ENCODE results near the gene OR2S2. TPM values are rescaled to one million over a fixed set of nuclear protein-coding genes. Genes with fewer than 3 reads are reported as not detected.

The OR2S2 gene
- total RNA-seq, 1 experiment from 2014 or later = not detected

DNA sequence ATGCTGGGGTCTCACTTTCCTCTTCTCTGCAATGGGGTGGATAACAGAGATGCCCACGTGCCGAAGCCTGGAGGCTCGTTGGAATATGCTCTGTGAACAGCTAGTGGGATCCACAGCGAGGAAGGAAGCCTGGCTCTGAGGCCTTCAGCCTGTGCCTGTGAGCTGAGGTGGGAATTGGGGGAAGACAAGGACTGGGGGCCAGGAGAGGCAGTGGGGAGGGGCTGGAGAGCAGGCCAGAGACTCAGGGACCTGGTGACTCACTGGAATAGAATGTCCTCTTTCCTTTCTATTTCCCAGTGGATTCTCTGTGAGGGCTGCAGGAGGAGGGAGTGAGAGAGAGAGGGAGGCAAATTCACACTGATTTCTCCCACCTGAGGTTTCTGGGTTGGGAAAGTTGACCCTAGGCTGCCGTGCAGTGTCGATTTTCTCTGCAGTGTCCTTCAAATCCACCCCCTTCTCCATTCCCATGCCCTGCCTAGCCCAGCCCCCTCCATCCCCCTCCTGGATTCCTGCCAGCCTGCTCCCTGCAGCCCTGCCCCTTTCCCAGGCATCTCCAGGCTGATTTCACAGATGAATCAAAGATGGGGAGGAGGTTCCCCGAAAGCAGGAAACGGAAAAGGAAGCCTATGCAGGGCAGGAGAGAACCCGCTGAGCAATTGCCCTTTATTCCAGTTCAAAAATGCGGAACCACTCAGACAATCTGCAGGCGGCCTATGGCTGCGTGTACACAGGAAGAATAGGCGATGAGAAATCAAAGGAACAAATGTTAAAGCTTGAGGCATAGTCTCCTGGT, 50.0 kb downstream of the OR2S2 start:
- peak; percentile 52 for ATAC-seq
- Histone ChIP-seq H3K4me1 (ENCODE audit: control insufficient read depth, insufficient read depth, low read length) (peaks cover 70% of the 10 kb centered on the region), H3K9me3 (ENCODE audit: control insufficient read depth, insufficient read depth, low read depth, low read length) (no peaks in the 10 kb centered on the region), H3K27me3 (ENCODE audit: control insufficient read depth, insufficient read depth, low read length) (no peaks in the 10 kb centered on the region), H3K27ac (ENCODE audit: low read length) (peak overlapping the region; percentile 78), H3K36me3 (ENCODE audit: control insufficient read depth, insufficient read depth, low read length) (no peaks in the 10 kb centered on the region), H3K4me3 (ENCODE audit: low read depth in 2 of 2, low read length in 2 of 2) (no peak overlapping the region; a peak in 1 of 4 replicates)
- ChIA-PET CTCF (interaction anchor here (0.7 kb wide), 1 partner anchor 26 kb away, joined by 3 read pairs; no protein-coding TSS in a partner anchor), POLR2A (no interaction called here)
- intact Hi-C loops (cut with micrococcal nuclease; ENCODE audit: unreplicated experiment) = no loop called here
- TF ChIP-seq TCF7L2 (IDR thresholded peaks at IDR 0.05; ENCODE audit: low read depth, low read length) = no peak
- TF ChIP-seq, protein P1, sequence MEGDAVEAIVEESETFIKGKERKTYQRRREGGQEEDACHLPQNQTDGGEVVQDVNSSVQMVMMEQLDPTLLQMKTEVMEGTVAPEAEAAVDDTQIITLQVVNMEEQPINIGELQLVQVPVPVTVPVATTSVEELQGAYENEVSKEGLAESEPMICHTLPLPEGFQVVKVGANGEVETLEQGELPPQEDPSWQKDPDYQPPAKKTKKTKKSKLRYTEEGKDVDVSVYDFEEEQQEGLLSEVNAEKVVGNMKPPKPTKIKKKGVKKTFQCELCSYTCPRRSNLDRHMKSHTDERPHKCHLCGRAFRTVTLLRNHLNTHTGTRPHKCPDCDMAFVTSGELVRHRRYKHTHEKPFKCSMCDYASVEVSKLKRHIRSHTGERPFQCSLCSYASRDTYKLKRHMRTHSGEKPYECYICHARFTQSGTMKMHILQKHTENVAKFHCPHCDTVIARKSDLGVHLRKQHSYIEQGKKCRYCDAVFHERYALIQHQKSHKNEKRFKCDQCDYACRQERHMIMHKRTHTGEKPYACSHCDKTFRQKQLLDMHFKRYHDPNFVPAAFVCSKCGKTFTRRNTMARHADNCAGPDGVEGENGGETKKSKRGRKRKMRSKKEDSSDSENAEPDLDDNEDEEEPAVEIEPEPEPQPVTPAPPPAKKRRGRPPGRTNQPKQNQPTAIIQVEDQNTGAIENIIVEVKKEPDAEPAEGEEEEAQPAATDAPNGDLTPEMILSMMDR (IDR thresholded peaks at IDR 0.05) = no peak
- TF ChIP-seq, protein P2, sequence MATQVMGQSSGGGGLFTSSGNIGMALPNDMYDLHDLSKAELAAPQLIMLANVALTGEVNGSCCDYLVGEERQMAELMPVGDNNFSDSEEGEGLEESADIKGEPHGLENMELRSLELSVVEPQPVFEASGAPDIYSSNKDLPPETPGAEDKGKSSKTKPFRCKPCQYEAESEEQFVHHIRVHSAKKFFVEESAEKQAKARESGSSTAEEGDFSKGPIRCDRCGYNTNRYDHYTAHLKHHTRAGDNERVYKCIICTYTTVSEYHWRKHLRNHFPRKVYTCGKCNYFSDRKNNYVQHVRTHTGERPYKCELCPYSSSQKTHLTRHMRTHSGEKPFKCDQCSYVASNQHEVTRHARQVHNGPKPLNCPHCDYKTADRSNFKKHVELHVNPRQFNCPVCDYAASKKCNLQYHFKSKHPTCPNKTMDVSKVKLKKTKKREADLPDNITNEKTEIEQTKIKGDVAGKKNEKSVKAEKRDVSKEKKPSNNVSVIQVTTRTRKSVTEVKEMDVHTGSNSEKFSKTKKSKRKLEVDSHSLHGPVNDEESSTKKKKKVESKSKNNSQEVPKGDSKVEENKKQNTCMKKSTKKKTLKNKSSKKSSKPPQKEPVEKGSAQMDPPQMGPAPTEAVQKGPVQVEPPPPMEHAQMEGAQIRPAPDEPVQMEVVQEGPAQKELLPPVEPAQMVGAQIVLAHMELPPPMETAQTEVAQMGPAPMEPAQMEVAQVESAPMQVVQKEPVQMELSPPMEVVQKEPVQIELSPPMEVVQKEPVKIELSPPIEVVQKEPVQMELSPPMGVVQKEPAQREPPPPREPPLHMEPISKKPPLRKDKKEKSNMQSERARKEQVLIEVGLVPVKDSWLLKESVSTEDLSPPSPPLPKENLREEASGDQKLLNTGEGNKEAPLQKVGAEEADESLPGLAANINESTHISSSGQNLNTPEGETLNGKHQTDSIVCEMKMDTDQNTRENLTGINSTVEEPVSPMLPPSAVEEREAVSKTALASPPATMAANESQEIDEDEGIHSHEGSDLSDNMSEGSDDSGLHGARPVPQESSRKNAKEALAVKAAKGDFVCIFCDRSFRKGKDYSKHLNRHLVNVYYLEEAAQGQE (IDR thresholded peaks at IDR 0.05; ENCODE audit: insufficient read depth in 1 of 2, low read depth in 2 of 2, low read length in 1 of 2) = no peak
- TF ChIP-seq SIN3A (IDR thresholded peaks at IDR 0.05; ENCODE audit: borderline replicate concordance, insufficient read depth, low read depth, low read length) = no peak
- no peak for TF ChIP-seq POLR2AphosphoS5 (IDR thresholded peaks at IDR 0.05; ENCODE audit: low read depth, low read length)
- DNase-seq (ENCODE audit: low read depth, low spot score) = no peak
- no TSS peak for BruUV-seq (replicated peaks)
- in situ Hi-C loops (cut with HindIII; ENCODE audit: low pct_unique_long_range_greater_than_20kb, low sequenced_read_pairs) = no loop called here

Other genes starting within 250 kb of the OR2S2 start
- 347 TPM for gene TLN1, start 226.0 kb downstream of the OR2S2 start, total RNA-seq (2021; ENCODE audit: unreplicated experiment)
- gene CREB3, start 225.5 kb downstream of the OR2S2 start, total RNA-seq (2021; ENCODE audit: unreplicated experiment) = 67.0 TPM
- 109 TPM for gene GBA2, start 208.9 kb downstream of the OR2S2 start, total RNA-seq (2021; ENCODE audit: unreplicated experiment)
- 43.3 TPM for gene RGP1, start 208.9 kb downstream of the OR2S2 start, total RNA-seq (2021; ENCODE audit: unreplicated experiment)
- gene MSMP, start 203.9 kb downstream of the OR2S2 start, total RNA-seq (2021; ENCODE audit: unreplicated experiment) = 1.4 TPM
- gene NPR2, start 166.6 kb downstream of the OR2S2 start, total RNA-seq (2021; ENCODE audit: unreplicated experiment) = 12.2 TPM
- gene SPAG8, start 145.9 kb downstream of the OR2S2 start, total RNA-seq (2021; ENCODE audit: unreplicated experiment) = 0.90 TPM
- 75.6 TPM for gene HINT2, start 143.1 kb downstream of the OR2S2 start, total RNA-seq (2021; ENCODE audit: unreplicated experiment)
- not detected for gene FAM221B, start 129.4 kb downstream of the OR2S2 start, total RNA-seq (2021; ENCODE audit: unreplicated experiment)
- gene TMEM8B, start 128.9 kb downstream of the OR2S2 start, total RNA-seq (2021; ENCODE audit: unreplicated experiment) = 7.9 TPM
- not detected for gene OR13J1, start 87.8 kb downstream of the OR2S2 start, total RNA-seq (2021; ENCODE audit: unreplicated experiment)
- not detected for gene HRCT1, start 52.0 kb downstream of the OR2S2 start, total RNA-seq (2021; ENCODE audit: unreplicated experiment)
- not detected for gene SPAAR, start 48.7 kb downstream of the OR2S2 start, total RNA-seq (2021; ENCODE audit: unreplicated experiment)
- gene RECK, start 78.8 kb upstream of the OR2S2 start, total RNA-seq (2021; ENCODE audit: unreplicated experiment) = 13.2 TPM
- gene GLIPR2, start 178.6 kb upstream of the OR2S2 start, total RNA-seq (2021; ENCODE audit: unreplicated experiment) = 4.9 TPM
- gene CCIN, start 211.2 kb upstream of the OR2S2 start, total RNA-seq (2021; ENCODE audit: unreplicated experiment) = 0.13 TPM
- gene CLTA, start 232.8 kb upstream of the OR2S2 start, total RNA-seq (2021; ENCODE audit: unreplicated experiment) = 760 TPM